Measurements from ENCODE around the gene PRR23B. TPM values are rescaled to one million over a fixed set of nuclear protein-coding genes. Genes with fewer than 3 reads are reported as not detected.

Gene PRR23B
- polyA plus RNA-seq, 1 donor from 2014 or later = not detected

DNA sequence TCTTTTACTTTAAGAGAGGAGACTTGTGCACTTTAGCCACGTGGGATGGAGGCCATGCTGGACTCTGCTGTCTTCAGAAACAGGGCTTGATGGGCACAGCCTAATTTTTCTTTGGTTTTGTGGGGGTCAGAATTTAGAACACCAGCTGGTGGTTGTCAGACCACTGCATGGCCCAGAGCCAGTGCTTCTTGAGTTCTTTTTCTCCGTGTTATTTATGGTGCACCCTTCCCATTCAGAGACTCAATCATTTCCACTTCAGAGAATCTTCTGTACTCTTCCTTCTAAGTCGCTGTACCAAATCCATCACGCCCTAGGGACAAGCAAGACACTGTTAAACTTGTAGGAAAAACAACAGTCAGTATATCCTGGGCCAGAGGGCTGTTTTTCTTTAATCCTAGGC, 34.8 kb downstream of the PRR23B start:
- no peaks in the 10 kb centered on the region for H3K27me3 ChIP-seq (ENCODE audit: insufficient read depth, low read depth, low read length)
- no peaks in the 10 kb centered on the region for H4K20me1 ChIP-seq (ENCODE audit: insufficient read depth)
- H3K36me3 ChIP-seq (ENCODE audit: insufficient read depth, low read length) = no peaks in the 10 kb centered on the region
- no peak overlapping the region for H2AFZ ChIP-seq (ENCODE audit: low read depth, low read length)
- no peaks in the 10 kb centered on the region for H3F3A ChIP-seq (ENCODE audit: insufficient read depth, low read length, poor library complexity, severe bottlenecking)
- no peak overlapping the region for H3K4me2 ChIP-seq (ENCODE audit: low read length)
- no peak overlapping the region for H3K27ac ChIP-seq (ENCODE audit: low read length)
- TF ChIP-seq TAF1 (IDR thresholded peaks at IDR 0.05; ENCODE audit: low read depth) (no peak), MXI1 (conservative IDR thresholded peaks at IDR 0.05; ENCODE audit: poor library complexity, severe bottlenecking) (no peak), EP300 (conservative IDR thresholded peaks at IDR 0.05; ENCODE audit: poor library complexity, severe bottlenecking) (no peak), EZH2 (IDR thresholded peaks at IDR 0.05; ENCODE audit: borderline replicate concordance, insufficient read depth, low read length, poor library complexity, severe bottlenecking) (no peak), SMC3 (conservative IDR thresholded peaks at IDR 0.05; ENCODE audit: poor library complexity) (no peak), POLR2AphosphoS5 (IDR thresholded peaks at IDR 0.05) (no peak), RAD21 (conservative IDR thresholded peaks at IDR 0.05) (no peak)
- TF ChIP-seq, protein P1, sequence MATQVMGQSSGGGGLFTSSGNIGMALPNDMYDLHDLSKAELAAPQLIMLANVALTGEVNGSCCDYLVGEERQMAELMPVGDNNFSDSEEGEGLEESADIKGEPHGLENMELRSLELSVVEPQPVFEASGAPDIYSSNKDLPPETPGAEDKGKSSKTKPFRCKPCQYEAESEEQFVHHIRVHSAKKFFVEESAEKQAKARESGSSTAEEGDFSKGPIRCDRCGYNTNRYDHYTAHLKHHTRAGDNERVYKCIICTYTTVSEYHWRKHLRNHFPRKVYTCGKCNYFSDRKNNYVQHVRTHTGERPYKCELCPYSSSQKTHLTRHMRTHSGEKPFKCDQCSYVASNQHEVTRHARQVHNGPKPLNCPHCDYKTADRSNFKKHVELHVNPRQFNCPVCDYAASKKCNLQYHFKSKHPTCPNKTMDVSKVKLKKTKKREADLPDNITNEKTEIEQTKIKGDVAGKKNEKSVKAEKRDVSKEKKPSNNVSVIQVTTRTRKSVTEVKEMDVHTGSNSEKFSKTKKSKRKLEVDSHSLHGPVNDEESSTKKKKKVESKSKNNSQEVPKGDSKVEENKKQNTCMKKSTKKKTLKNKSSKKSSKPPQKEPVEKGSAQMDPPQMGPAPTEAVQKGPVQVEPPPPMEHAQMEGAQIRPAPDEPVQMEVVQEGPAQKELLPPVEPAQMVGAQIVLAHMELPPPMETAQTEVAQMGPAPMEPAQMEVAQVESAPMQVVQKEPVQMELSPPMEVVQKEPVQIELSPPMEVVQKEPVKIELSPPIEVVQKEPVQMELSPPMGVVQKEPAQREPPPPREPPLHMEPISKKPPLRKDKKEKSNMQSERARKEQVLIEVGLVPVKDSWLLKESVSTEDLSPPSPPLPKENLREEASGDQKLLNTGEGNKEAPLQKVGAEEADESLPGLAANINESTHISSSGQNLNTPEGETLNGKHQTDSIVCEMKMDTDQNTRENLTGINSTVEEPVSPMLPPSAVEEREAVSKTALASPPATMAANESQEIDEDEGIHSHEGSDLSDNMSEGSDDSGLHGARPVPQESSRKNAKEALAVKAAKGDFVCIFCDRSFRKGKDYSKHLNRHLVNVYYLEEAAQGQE (IDR thresholded peaks at IDR 0.05; ENCODE audit: borderline replicate concordance) = no peak
- TF ChIP-seq, protein P2, sequence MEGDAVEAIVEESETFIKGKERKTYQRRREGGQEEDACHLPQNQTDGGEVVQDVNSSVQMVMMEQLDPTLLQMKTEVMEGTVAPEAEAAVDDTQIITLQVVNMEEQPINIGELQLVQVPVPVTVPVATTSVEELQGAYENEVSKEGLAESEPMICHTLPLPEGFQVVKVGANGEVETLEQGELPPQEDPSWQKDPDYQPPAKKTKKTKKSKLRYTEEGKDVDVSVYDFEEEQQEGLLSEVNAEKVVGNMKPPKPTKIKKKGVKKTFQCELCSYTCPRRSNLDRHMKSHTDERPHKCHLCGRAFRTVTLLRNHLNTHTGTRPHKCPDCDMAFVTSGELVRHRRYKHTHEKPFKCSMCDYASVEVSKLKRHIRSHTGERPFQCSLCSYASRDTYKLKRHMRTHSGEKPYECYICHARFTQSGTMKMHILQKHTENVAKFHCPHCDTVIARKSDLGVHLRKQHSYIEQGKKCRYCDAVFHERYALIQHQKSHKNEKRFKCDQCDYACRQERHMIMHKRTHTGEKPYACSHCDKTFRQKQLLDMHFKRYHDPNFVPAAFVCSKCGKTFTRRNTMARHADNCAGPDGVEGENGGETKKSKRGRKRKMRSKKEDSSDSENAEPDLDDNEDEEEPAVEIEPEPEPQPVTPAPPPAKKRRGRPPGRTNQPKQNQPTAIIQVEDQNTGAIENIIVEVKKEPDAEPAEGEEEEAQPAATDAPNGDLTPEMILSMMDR (IDR thresholded peaks at IDR 0.05; ENCODE audit: poor library complexity, severe bottlenecking) = no peak
- no peak overlapping the region for H3K9ac ChIP-seq (ENCODE audit: low read length)
- no peak overlapping the region for H3K4me3 ChIP-seq (ENCODE audit: low read length)
- no peaks in the 10 kb centered on the region for H3K79me2 ChIP-seq (replicated peaks; ENCODE audit: insufficient read depth, low read length)
- H3K9me2 ChIP-seq (ENCODE audit: insufficient read depth, low read length) = no peaks in the 10 kb centered on the region
- H3K9me3 ChIP-seq (ENCODE audit: low read length) = no peaks in the 10 kb centered on the region

DNA sequence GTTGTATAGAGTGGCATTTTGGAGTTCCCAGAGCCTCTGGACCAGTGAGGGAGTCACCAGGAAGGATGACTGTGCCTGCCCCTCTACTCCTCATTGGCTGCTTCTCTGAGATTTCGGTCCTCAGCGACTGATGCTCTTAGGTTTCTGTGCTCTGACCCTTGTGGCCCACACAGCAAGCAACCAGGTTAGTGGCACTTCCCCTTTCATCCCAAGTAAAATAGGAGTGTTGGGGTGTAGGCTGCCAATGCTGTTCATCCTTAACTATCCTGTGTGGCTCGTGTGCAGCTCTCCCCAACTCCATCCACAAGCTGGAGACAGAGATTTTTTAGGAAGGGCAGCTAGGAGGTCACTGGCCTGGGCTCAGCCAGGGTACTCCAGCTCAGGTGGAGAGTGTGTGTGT, 35.9 kb downstream of the PRR23B start:
- no peaks in the 10 kb centered on the region for H3F3A ChIP-seq (ENCODE audit: insufficient read depth, low read length, poor library complexity, severe bottlenecking)
- TF ChIP-seq TAF1 (IDR thresholded peaks at IDR 0.05; ENCODE audit: low read depth) (no peak), EZH2 (IDR thresholded peaks at IDR 0.05; ENCODE audit: borderline replicate concordance, insufficient read depth, low read length, poor library complexity, severe bottlenecking) (no peak), MXI1 (conservative IDR thresholded peaks at IDR 0.05; ENCODE audit: poor library complexity, severe bottlenecking) (no peak)
- TF ChIP-seq, protein P1 (IDR thresholded peaks at IDR 0.05; ENCODE audit: borderline replicate concordance) = no peak
- H4K20me1 ChIP-seq (ENCODE audit: insufficient read depth) = no peaks in the 10 kb centered on the region
- H3K4me2 ChIP-seq (ENCODE audit: low read length) = no peak overlapping the region
- H3K27ac ChIP-seq (ENCODE audit: low read length) = no peak overlapping the region
- no peaks in the 10 kb centered on the region for H3K79me2 ChIP-seq (replicated peaks; ENCODE audit: insufficient read depth, low read length)
- H3K9me3 ChIP-seq (ENCODE audit: low read length) = no peaks in the 10 kb centered on the region
- no peaks in the 10 kb centered on the region for H3K27me3 ChIP-seq (ENCODE audit: insufficient read depth, low read depth, low read length)
- H2AFZ ChIP-seq (ENCODE audit: low read depth, low read length) = no peak overlapping the region
- no peak overlapping the region for H3K4me3 ChIP-seq (ENCODE audit: low read length)
- H3K9me2 ChIP-seq (ENCODE audit: insufficient read depth, low read length) = no peaks in the 10 kb centered on the region
- H3K9ac ChIP-seq (ENCODE audit: low read length) = no peak overlapping the region
- no peaks in the 10 kb centered on the region for H3K36me3 ChIP-seq (ENCODE audit: insufficient read depth, low read length)
